AG09319 (cell line): ENCODE results near the gene CSAG1.
"Not testable (repeated sequence)": the region's sequence is repeated elsewhere in the genome, so short reads cannot be mapped to it uniquely, and the experiment has no call there.

ENCODE experiments used
- DNase-seq: peaks from one replicate; pipeline ENCODE4 v3.0.0-alpha.2; 2010; ENCODE audit warnings: low read depth; ENCODE audit errors: extremely low read depth
- CTCF ChIP-seq: IDR thresholded peaks from 2 replicates; pipeline ENCODE4 v1.5.1; 2011; ENCODE audit warnings: low read depth, mild to moderate bottlenecking, inconsistent platforms, low read length, moderate library complexity

CSAG1 gene

GRCh38 chrX:152735101-152735500 lies 1.6 kb upstream of the CSAG1 start:
- TF ChIP-seq CTCF, result no peak
- DNase-seq, result no peak

- DNase-seq, result not testable (repeated sequence)
Measured at GRCh38 chrX:152734143-152734858, 780 bp upstream of the CSAG1 start.

- DNase-seq, result no peak
- TF ChIP-seq CTCF, result no peak
Measured at GRCh38 chrX:152725409-152725808, 8.1 kb downstream of the CSAG1 start.

GRCh38 chrX:152713815-152714787 lies 19.4 kb downstream of the CSAG1 start, which contains the start of gene MAGEA2B:
MAGEA2B (plus strand) TSS chrX:152714628; CDS start chrX:152717107, 2,479 bp downstream.
- not testable (repeated sequence) for DNase-seq

DNA sequence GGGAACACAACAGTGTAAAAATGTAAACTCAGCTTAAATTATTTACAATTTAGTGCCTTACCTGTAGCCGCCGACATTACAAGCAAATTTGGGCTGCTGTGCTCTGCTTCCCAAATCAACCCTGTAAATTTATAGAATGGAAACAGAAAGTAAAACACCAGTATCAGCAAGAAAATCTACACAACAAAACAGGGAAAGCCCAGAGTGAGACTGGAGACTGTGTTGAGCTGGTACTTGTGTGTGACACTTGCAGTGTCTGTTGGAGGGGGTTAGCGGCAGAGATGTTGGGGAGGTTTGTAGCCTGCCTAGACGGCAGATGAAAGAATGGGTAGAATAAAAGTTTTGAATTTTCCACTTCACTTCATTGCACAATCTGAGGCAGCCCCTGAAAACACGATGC lies 20.3 kb downstream of the CSAG1 start:
- not testable (repeated sequence) for DNase-seq

DNA sequence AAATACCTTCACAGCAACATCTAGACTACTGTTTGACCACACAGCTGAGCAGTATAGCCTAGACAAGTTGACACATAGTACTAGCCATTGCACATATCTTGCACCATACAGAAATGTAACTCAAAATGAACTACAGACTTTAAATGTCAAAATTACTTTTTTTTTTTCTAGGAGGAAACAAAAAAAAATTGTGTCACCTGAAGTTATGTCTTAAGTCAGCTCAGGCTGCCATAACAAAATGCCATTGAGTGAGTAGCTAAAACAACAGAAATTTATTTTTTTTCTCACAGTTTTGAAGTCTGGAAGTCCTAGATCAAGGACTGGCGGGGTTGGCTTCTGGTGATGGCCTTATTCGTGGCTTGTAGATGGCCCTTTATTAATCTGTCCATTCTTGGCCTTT lies 24.3 kb downstream of the CSAG1 start, which contains the start of gene CSAG2:
Gene CSAG2 (minus strand): TSS at position 101 of the 400 bp plus-strand sequence. CDS start 161 bp downstream, outside the sequence.
- not testable (repeated sequence) for DNase-seq

DNA sequence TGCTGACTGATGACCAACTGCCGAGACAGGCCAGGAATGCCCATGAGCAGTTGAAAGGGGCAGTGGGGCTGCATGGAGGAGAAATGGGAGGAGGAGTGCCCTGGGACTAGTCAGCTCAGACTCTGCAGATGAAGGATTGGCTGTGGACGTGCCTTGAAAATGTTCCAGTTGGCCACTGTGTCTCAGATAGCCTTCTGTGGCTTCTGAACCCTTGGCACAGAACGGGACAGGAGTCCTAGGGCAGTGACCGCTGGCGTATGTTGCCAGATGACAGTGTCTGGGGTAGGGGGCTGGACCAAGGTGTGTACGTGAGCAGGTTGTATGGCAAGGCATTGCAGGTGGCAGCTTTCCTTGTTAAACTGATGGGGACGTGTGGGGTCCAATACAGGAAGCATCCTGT lies 27.0 kb downstream of the CSAG1 start:
- DNase-seq, result not testable (repeated sequence)

- DNase-seq, result not testable (repeated sequence)
Measured at GRCh38 chrX:152700390-152700789, 33.1 kb downstream of the CSAG1 start.

- not testable (repeated sequence) for DNase-seq
Measured at GRCh38 chrX:152697952-152698931, 35.3 kb downstream of the CSAG1 start, which contains the start of gene MAGEA3. MAGEA3 (plus strand) TSS chrX:152698794; CDS start chrX:152700833, 2,039 bp downstream.

GRCh38 chrX:152681012-152681411 lies 52.5 kb downstream of the CSAG1 start:
- not testable (repeated sequence) for DNase-seq
